Measurements from ENCODE around the gene MIB2. TPM values are rescaled to one million over a fixed set of nuclear protein-coding genes. Genes with fewer than 3 reads are reported as not detected.
A peak's percentile ranks its signal among the peaks of the same experiment; 100 is the strongest.

Gene MIB2
- total and polyA plus RNA-seq, 10 of the 15 experiments (the other 5 are each of a cell fraction or from before 2014, with no cell fraction given), result 0.42 to 26.8 (median 10.9) TPM; not detected in 1

DNA sequence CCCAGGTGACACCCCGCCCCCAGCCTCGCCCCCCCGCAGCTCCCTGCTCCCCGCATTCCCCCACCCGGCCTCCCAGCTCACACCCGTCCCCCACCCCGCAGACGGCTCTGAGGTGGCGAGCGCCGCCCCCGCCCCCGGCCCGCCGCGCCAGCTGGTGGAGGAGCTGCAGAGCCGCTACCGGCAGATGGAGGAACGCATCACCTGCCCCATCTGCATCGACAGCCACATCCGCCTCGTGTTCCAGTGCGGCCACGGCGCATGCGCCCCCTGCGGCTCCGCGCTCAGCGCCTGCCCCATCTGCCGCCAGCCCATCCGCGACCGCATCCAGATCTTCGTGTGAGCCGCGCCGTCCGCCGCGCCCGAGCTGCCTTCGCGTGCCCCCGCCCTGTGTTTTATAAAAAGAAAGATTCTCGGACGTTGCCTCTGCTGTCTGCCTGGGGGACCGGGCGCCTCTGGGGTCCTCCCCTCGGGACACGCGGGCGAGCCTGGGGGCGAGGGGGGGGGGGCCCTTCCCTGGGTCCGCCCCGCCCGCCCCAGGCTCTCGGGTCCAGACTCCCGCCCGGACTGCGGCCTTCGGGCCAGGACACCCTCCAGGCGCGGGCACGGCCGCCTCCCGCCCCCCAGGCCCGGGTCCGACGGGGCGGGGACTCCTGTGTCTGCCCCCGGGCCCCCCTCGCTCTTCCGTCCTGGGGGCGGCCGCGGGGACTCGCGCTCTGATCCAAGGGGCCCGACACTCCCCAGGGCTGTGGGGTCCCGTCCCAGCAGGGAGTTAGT, 15.1 kb downstream of the MIB2 start:
- ATAC-seq, result peak; percentile 83
- SMC1A ChIA-PET (ENCODE audit: uncharacterized antibody, unreplicated experiment), result no interaction called here
- BruUV-seq (replicated peaks), result no TSS peak
- RAD21 ChIA-PET (ENCODE audit: unreplicated experiment), result interaction anchor here (0.8 to 1.1 kb wide), 2 partner anchors 15 to 48 kb away, joined by 3 to 7 read pairs; partner anchors contain the start of gene MIB2
- Histone ChIP-seq H3K4me3 (peak overlapping the region; percentile 36; the same call in 1 of the 2 replicates), H3K27me3 (replicated peaks in 1 of 2; ENCODE audit: control insufficient read depth in 2 of 2, insufficient read depth in 2 of 2, low read length in 1 of 2) (peaks cover 0 to 2% of the 10 kb centered on the region in 2 experiments; a peak in 2 of 4 replicates), H3K4me2 (ENCODE audit: control insufficient read depth, insufficient read depth) (peak overlapping the region; percentile 45), H3K27ac (ENCODE audit: control insufficient read depth, insufficient read depth) (no peak overlapping the region), H4K20me1 (ENCODE audit: control insufficient read depth, insufficient read depth) (no peaks in the 10 kb centered on the region), H3K4me1 (ENCODE audit: control insufficient read depth, insufficient read depth, low read length) (no peaks in the 10 kb centered on the region), H3K9ac (ENCODE audit: control insufficient read depth, insufficient read depth, low read length) (no peak overlapping the region), H3K79me2 (ENCODE audit: control insufficient read depth, insufficient read depth, low read length) (no peaks in the 10 kb centered on the region), H3K36me3 (ENCODE audit: control insufficient read depth in 2 of 2, insufficient read depth in 2 of 2, low read length in 1 of 2) (no peaks in the 10 kb centered on the region), H2AFZ (ENCODE audit: control insufficient read depth, low read depth, low read length) (no peak overlapping the region), H3K9me3 (replicated peaks; ENCODE audit: control insufficient read depth, insufficient read depth, low read length) (no peaks in the 10 kb centered on the region)
- in situ Hi-C loops (cut with MboI) (no loop called here), intact Hi-C loops (cut with micrococcal nuclease; ENCODE audit: unreplicated experiment) (no loop called here)
- WGBS (ENCODE audit: insufficient coverage, insufficient replicate concordance, low lambda C conversion rate, missing lambda C conversion rate), result under 1% methylated on average over 31 of the region's 81 CpGs
- POLR2A ChIA-PET, result interaction anchor here (1.2 to 1.4 kb wide), 2 partner anchors 13 to 47 kb away, joined by 4 to 6 read pairs; no protein-coding TSS in a partner anchor
- peak; percentile 59 for DNase-seq (ENCODE audit: low read depth, low spot score)
- FAIRE-seq, result peak; percentile 84
- CTCF ChIA-PET, result interaction anchor here (0.8 to 1.7 kb wide), 2 partner anchors 16 to 47 kb away, joined by 3 to 6 read pairs; no protein-coding TSS in a partner anchor
- TF ChIP-seq DPF2 (IDR thresholded peaks at IDR 0.05) (peak; percentile 58), ZNF274 (IDR thresholded peaks at IDR 0.05; ENCODE audit: insufficient read depth, insufficient read length) (no peak), ESRRA (IDR thresholded peaks at IDR 0.05; ENCODE audit: low read length) (no peak; the same call in 1 of the 2 replicates), FOXM1 (IDR thresholded peaks at IDR 0.05; ENCODE audit: low read depth, low read length) (no peak), POLR2AphosphoS2 (IDR thresholded peaks at IDR 0.05; ENCODE audit: low read depth, low read length) (no peak; the same call in 1 of the 2 replicates), NBN (IDR thresholded peaks at IDR 0.05) (no peak), PML (IDR thresholded peaks at IDR 0.05; ENCODE audit: low read length) (no peak), SMARCA5 (IDR thresholded peaks at IDR 0.05) (no peak), STAT3 (IDR thresholded peaks at IDR 0.05; ENCODE audit: low read depth, low read length) (no peak), RBBP5 (conservative IDR thresholded peaks at IDR 0.05) (no peak), MXI1 (IDR thresholded peaks at IDR 0.05; ENCODE audit: low read depth, low read length) (peak; percentile 76; the same call in 1 of the 2 replicates), EGR1 (IDR thresholded peaks at IDR 0.05; ENCODE audit: borderline replicate concordance in 1 of 2, low read depth in 2 of 2, low read length in 2 of 2) (peak in 1 of 2 experiments; percentile 69; a peak in 1 of 3 replicates), YY1 (IDR thresholded peaks at IDR 0.05; ENCODE audit: low read depth, low read length) (peak; percentile 77; the same call in 1 of the 2 replicates), MYB (IDR thresholded peaks at IDR 0.05; ENCODE audit: borderline replicate concordance, low read depth, low read length) (no peak), CHD4 (IDR thresholded peaks at IDR 0.05) (no peak), ZZZ3 (IDR thresholded peaks at IDR 0.05; ENCODE audit: control insufficient read depth, insufficient read length, low read depth) (no peak), CBX5 (IDR thresholded peaks at IDR 0.05; ENCODE audit: low read depth) (no peak), FOS (IDR thresholded peaks at IDR 0.05; ENCODE audit: borderline replicate concordance, extremely low read depth, insufficient read length) (no peak), IKZF2 (IDR thresholded peaks at IDR 0.05) (no peak), SIN3A (IDR thresholded peaks at IDR 0.05; ENCODE audit: low read depth, low read length) (peak; percentile 65; the same call in 1 of the 2 replicates), ZNF622 (IDR thresholded peaks at IDR 0.05) (no peak), RELA (IDR thresholded peaks at IDR 0.05; ENCODE audit: borderline replicate concordance, partially characterized antibody) (no peak), SMC3 (IDR thresholded peaks at IDR 0.05; ENCODE audit: borderline replicate concordance, low read length) (no peak), NFIC (IDR thresholded peaks at IDR 0.05; ENCODE audit: low read depth, low read length) (no peak)
- TF ChIP-seq, protein P1, sequence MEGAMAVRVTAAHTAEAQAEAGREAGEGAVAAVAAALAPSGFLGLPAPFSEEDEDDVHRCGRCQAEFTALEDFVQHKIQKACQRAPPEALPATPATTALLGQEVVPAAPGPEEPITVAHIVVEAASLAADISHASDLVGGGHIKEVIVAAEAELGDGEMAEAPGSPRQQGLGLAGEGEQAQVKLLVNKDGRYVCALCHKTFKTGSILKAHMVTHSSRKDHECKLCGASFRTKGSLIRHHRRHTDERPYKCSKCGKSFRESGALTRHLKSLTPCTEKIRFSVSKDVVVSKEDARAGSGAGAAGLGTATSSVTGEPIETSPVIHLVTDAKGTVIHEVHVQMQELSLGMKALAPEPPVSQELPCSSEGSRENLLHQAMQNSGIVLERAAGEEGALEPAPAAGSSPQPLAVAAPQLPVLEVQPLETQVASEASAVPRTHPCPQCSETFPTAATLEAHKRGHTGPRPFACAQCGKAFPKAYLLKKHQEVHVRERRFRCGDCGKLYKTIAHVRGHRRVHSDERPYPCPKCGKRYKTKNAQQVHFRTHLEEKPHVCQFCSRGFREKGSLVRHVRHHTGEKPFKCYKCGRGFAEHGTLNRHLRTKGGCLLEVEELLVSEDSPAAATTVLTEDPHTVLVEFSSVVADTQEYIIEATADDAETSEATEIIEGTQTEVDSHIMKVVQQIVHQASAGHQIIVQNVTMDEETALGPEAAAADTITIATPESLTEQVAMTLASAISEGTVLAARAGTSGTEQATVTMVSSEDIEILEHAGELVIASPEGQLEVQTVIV (IDR thresholded peaks at IDR 0.05; ENCODE audit: borderline replicate concordance, partially characterized antibody), result no peak
